ENCODE measurements around the gene AKAP14.
"Not testable (repeated sequence)": the region's sequence is repeated elsewhere in the genome, so short reads cannot be mapped to it uniquely, and the experiment has no call there.

AKAP14 gene

GRCh38 chrX:119935215-119935874 lies 39.7 kb downstream of the AKAP14 start:
- no peak for DNase-seq

GRCh38 chrX:119941336-119941735 lies 45.6 kb downstream of the AKAP14 start:
- DNase-seq, result no peak

- no peak for DNase-seq
Measured at GRCh38 chrX:119942173-119942819, 46.6 kb downstream of the AKAP14 start.

GRCh38 chrX:119942831-119943184 lies 47.1 kb downstream of the AKAP14 start:
- no peak for DNase-seq

- peak; percentile 46 to 85 for DNase-seq
Measured at GRCh38 chrX:119943185-119943988, 47.7 kb downstream of the AKAP14 start, which contains the start of gene NKAP. NKAP (minus strand) TSS chrX:119943751; CDS start chrX:119943605, 146 bp downstream.

GRCh38 chrX:119945481-119945880 lies 49.8 kb downstream of the AKAP14 start:
- no peak for DNase-seq

- no peak for DNase-seq
Measured at GRCh38 chrX:119948381-119948780, 52.7 kb downstream of the AKAP14 start.

GRCh38 chrX:119954374-119954773 lies 58.7 kb downstream of the AKAP14 start:
- DNase-seq, result no peak

- DNase-seq, result not testable (repeated sequence)
Measured at GRCh38 chrX:119955807-119956570, 60.3 kb downstream of the AKAP14 start.

- no peak for DNase-seq
Measured at GRCh38 chrX:119960625-119961024, 64.9 kb downstream of the AKAP14 start.

GRCh38 chrX:119966837-119967236 lies 71.1 kb downstream of the AKAP14 start:
- DNase-seq, result not testable (repeated sequence)
